Upper lobe of left lung (tissue), 6 donors: ENCODE data around the gene DNAJB1. TPM values are rescaled to one million over a fixed set of nuclear protein-coding genes. Genes with fewer than 3 reads are reported as not detected.
"Not testable (repeated sequence)": the region's sequence is repeated elsewhere in the genome, so short reads cannot be mapped to it uniquely, and the experiment has no call there.

Source experiments
- ATAC-seq, 2 donors: fragments of 200-7000 bp; cut with Tn5 transposase; one replicate each; pipeline ENCODE4 v1.9.1; 2022; ENCODE audit warnings: mild to moderate bottlenecking in 2 of 2, moderate library complexity in 2 of 2; ENCODE audit not compliant: low FRiP score in 2 of 2
- DNase-seq, 2 donors: peaks; one replicate each; pipeline ENCODE4 v3.0.0-alpha.2; 2019 to 2020
- H3K27ac ChIP-seq, 4 donors: fragments of 200-600 bp; sonication (generic); one replicate each; pipeline ENCODE4 v1.5.1; 2016 to 2019
- H3K27me3 ChIP-seq, 4 donors: fragments of 200-600 bp; sonication (generic); one replicate each; pipeline ENCODE4 v1.5.1; 2017 to 2019
- H3K36me3 ChIP-seq, 4 donors: fragments of 200-600 bp; sonication (generic); one replicate each; pipeline ENCODE4 v1.5.1; 2016 to 2019
- H3K4me1 ChIP-seq, 4 donors: fragments of 200-600 bp; sonication (generic); one replicate each; pipeline ENCODE4 v1.5.1; 2018 to 2019
- H3K4me3 ChIP-seq, 4 donors: fragments of 200-600 bp; sonication (generic); one replicate each; pipeline ENCODE4 v1.5.1; 2017 to 2019; ENCODE audit warnings: mild to moderate bottlenecking in 2 of 4, moderate library complexity in 1 of 4
- H3K9me3 ChIP-seq, 4 donors: fragments of 200-600 bp; sonication (generic); one replicate each; pipeline ENCODE4 v1.5.1; 2018 to 2019
- CTCF ChIP-seq, 6 experiments: fragments of 450-650 bp in 4 of 6; fragments of 200-600 bp in 2 of 6; sonication (generic) in 2 of 6; IDR thresholded peaks; one replicate each; pipeline ENCODE4 v1.5.1; 2016 to 2019; ENCODE audit warnings: antibody characterized with exemption in 6 of 6
- EP300 ChIP-seq, 4 donors: sonication (generic); formaldehyde crosslinking; IDR thresholded peaks; one replicate each; pipeline ENCODE4 v1.5.1; 2017; ENCODE audit warnings: antibody characterized with exemption in 4 of 4, control low read depth in 2 of 4
- POLR2A ChIP-seq, 4 donors: fragments of 450-650 bp; IDR thresholded peaks; one replicate each; pipeline ENCODE4 v1.5.1; 2016 to 2017; ENCODE audit warnings: antibody characterized with exemption in 4 of 4, mild to moderate bottlenecking in 2 of 4
- POLR2AphosphoS5 ChIP-seq, 2 donors: sonication (generic); formaldehyde crosslinking; IDR thresholded peaks; one replicate each; pipeline ENCODE4 v1.5.1; 2017; ENCODE audit warnings: antibody characterized with exemption in 2 of 2
- WGBS, 2 donors: methylation state at CpG; one replicate each; pipeline ENCODE4 v1.1.5; 2017 to 2018; 5-methylcytosine and 5-hydroxymethylcytosine counted together
- total RNA-seq, 6 donors: library from RNA; depleted of rRNA in 4 of 6; stranded (reverse); fragments of >200 nt in 4 of 6; gene quantifications; one replicate each; pipeline versions ENCODE4 v1.1.0 to v1.2.1, GENCODE V29; 2016 to 2021
- donor health status: DM: no; HTN: no; CAD: no; lungs with moderate emphysema.
- donor health status: DM: no; HTN: yes; CAD: no; lungs with severe emphysema.

The DNAJB1 gene
- total RNA-seq, 6 donors from 2014 or later, result 33.5 to 137 (median 101) TPM

DNA sequence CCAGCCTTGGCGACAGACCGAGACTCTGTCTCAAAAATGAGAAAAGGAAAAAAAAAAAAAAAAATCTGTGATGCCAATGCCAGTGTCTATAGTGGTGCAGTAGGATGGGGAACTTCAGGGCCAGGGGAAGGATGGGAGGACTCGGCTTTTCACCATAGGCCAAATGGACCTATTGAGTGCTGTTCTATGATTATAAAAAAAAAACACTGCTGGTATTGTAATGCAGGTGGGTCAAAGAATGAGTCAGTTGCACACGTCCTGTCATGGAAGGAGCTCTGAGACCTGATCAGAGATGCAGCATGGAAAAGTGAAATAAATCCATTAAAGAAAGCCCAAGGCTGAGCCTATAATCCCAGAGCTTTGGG lies 7.0 kb downstream of the DNAJB1 start:
- Histone ChIP-seq H3K36me3 (peaks cover 15 to 29% (median 23%) of the 10 kb centered on the region in 4 donors), H3K4me3 (no peak overlapping the region), H3K4me1 (peaks cover 38 to 78% (median 64%) of the 10 kb centered on the region in 4 donors), H3K9me3 (no peaks in the 10 kb centered on the region), H3K27me3 (no peaks in the 10 kb centered on the region), H3K27ac (peak overlapping the region; percentile 83 to 86 (median 84))
- 66 to 69% methylated on average over 4 of the region's 4 CpGs for WGBS, 2 donors
- ATAC-seq (no peak), DNase-seq (no peak)
- TF ChIP-seq EP300 (IDR thresholded peaks at IDR 0.05), result no peak
- no peak for TF ChIP-seq POLR2AphosphoS5 (IDR thresholded peaks at IDR 0.05)
- no peak for TF ChIP-seq CTCF (IDR thresholded peaks at IDR 0.05)
- no peak for TF ChIP-seq POLR2A (IDR thresholded peaks at IDR 0.05)

DNA sequence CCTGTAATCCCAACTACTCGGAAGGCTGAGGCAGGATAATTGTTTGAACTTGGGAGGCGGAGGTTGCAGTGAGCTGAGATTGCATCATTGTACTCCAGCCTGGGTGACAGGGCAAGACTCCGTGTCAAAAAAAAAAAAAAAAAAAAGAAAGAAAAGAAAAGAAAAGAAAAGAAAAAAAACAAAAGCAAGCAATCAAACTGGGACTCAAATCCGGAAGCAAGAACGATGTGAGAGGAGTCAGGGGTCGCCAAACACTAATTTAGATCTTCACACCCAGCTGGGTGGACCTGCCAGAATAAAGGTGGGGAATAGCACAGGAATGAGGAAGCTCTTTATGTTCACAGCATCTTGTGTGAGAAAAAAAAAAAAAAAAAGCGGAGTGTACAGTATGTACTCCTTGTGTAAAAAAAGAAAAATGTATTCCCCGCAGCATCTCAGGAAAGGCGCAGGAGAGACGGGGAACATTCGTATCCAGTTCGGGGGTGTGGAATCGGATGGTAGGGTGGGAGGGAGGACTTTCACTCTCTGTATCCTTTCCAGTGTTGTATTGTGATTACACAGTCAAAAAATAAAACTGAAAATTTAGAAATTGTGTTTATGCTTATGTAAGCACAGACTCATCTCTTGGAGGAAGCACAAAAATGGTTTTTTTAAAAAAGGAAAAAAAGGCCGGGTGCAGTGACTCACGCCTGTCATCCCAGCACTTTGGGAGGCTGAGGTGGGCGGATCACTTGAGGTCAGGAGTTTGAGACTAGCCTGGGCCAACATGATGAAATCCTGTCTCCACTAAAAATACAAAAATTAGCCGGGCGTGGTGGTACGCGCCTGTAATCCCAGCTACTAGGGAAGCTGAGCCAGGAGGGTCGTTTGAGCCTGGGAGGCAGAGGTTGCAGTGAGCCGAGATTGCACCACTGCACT lies 7.6 kb downstream of the DNAJB1 start:
- H3K9me3 ChIP-seq, result no peaks in the 10 kb centered on the region
- peak overlapping the region; percentile 83 to 86 (median 84) for H3K27ac ChIP-seq
- no peak overlapping the region for H3K4me3 ChIP-seq
- TF ChIP-seq EP300 (IDR thresholded peaks at IDR 0.05), result peak in 1 of 4 donors; percentile 4
- TF ChIP-seq POLR2AphosphoS5 (IDR thresholded peaks at IDR 0.05), result peak; percentile 32 to 41
- no peak for TF ChIP-seq POLR2A (IDR thresholded peaks at IDR 0.05)
- no peak for TF ChIP-seq CTCF (IDR thresholded peaks at IDR 0.05)
- peak in 1 of 2 donors; percentile 67 for DNase-seq
- ATAC-seq, result peak; percentile 58 to 80
- peaks cover 11 to 23% (median 16%) of the 10 kb centered on the region in 4 donors for H3K36me3 ChIP-seq
- H3K4me1 ChIP-seq, result peaks cover 32 to 78% (median 63%) of the 10 kb centered on the region in 4 donors
- no peaks in the 10 kb centered on the region for H3K27me3 ChIP-seq
- WGBS, 2 donors, result 35 to 52% methylated on average over 22 of the region's 22 CpGs

DNA sequence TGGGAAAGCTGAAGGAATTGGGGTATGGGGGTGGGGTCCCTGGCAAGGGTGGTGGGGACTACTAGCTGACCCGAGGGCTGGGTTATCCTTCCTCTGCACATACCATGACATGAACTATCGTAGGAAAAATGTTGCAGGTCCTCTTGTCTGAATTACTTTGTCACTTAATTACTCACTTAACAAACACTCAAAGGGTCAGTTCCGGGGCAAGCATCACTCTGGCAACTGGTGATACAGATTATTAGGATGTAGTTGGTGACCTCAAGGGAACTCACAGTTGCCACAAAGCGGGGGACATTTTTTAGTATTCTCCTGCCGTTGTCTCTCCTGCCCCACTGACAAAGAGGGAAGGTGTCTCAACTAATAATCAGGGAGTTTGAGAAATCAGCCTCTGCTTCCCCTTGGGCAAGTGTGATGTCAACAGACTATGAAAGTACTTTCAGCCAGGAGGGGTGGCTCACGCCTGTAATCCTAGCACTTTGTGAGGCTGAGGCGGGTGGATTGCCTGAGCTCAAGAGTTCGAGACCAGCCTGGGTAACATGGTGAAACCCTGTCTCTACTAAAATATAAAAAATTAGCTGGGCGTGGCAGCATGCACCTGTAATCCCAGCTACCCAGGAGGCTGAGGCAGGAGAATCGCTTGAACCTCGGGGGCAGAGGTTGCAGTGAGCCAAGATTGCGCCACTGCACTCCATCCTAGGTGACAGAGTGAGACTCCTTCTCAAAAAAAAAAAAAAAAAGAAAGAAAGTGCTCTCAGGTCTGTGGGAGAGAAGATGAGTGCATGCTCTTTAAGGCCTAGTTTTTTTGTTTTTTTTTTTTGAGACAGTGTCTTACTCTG lies 10.3 kb downstream of the DNAJB1 start:
- Histone ChIP-seq H3K9me3 (no peaks in the 10 kb centered on the region), H3K36me3 (no peaks in the 10 kb centered on the region), H3K4me3 (no peak overlapping the region), H3K4me1 (peaks cover 27 to 66% (median 49%) of the 10 kb centered on the region in 4 donors), H3K27me3 (no peaks in the 10 kb centered on the region), H3K27ac (peak overlapping the region; percentile 83 to 86 (median 86))
- peak in 1 of 2 donors; percentile 64 for DNase-seq
- 38 to 53% methylated on average over 7 to 12 of the region's 12 CpGs for WGBS, 2 donors
- TF ChIP-seq CTCF (IDR thresholded peaks at IDR 0.05) (peak in 1 of 6 experiments; percentile 10), EP300 (IDR thresholded peaks at IDR 0.05) (peak in 2 of 4 donors; percentile 76 to 86), POLR2A (IDR thresholded peaks at IDR 0.05) (no peak), POLR2AphosphoS5 (IDR thresholded peaks at IDR 0.05) (peak; percentile 40 to 70)
- ATAC-seq, result peak; percentile 2 to 52

DNA sequence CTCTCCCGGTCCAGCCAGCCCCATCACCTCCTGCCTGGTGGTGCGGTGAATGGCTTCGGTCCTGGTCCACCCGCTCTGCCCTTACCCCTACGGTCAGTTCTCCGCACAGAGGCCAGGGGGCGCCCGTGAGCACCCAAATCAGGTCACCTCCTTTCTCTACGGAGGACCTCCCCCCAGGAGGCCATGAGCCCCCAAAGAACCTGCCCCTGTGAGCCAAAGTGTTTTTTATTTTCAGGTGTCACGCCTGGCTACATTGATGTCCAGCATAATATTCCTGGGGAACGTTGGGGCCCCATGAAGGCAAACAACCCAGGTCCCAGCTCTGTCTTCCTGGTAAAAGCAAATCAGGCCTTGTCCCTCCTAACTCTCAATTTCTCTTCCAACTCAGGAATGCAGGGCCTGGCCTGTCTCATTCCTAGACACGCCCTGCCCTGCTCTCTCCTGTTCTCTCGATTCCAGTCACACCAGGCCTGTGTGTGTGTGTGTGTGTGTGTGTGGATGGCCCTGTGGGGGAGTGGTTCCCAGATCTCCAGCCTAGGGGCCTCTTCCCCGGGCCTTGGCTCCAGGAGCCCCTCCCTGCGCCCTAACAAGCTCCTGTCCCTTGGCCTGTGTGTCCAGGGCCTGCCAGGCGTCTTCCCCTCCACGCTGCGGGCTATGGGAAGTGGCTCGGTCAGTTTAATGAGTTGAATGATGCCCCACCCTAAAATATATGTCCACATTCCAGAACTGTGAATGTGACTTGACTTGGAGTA lies 12.5 kb downstream of the DNAJB1 start:
- ATAC-seq (peak; percentile 75 to 90), DNase-seq (peak; percentile 83 to 89)
- no peak overlapping the region for H3K4me3 ChIP-seq
- H3K36me3 ChIP-seq, result no peaks in the 10 kb centered on the region
- peak overlapping the region; percentile 83 to 86 (median 86) for H3K27ac ChIP-seq
- H3K27me3 ChIP-seq, result no peaks in the 10 kb centered on the region
- H3K4me1 ChIP-seq, result peaks cover 30 to 64% (median 48%) of the 10 kb centered on the region in 4 donors
- 36 to 46% methylated on average over 18 to 19 of the region's 19 CpGs for WGBS, 2 donors
- no peaks in the 10 kb centered on the region for H3K9me3 ChIP-seq
- TF ChIP-seq CTCF (IDR thresholded peaks at IDR 0.05) (peak; percentile 74 to 88 (median 80)), POLR2AphosphoS5 (IDR thresholded peaks at IDR 0.05) (peak in 1 of 2 donors; percentile 14), EP300 (IDR thresholded peaks at IDR 0.05) (no peak), POLR2A (IDR thresholded peaks at IDR 0.05) (peak in 1 of 4 donors; percentile 12)

DNA sequence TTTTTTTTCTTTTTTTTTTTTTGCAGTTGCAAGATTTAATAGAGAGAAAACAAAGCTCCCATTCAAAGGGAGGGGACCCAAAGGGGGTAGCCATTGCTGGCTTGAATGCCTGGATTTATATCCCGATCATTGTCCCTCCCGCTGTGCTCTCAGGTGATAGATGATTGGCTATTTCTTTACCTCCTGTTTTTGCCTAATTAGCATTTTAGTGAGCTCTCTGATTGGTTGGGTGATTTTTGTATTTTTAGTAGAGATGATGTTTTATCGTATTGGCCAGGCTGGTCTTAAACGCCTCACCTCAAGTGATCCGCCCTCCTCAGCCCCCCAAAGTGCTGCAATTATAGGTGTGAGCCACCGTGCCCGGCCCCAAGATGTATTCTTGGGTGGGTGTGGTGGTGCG lies 13.6 kb downstream of the DNAJB1 start:
- H3K9me3 ChIP-seq, H3K27me3 ChIP-seq, DNase-seq, ATAC-seq, H3K4me3 ChIP-seq, H3K36me3 ChIP-seq: not testable (repeated sequence)
- 91 to 97% methylated on average over 8 of the region's 8 CpGs for WGBS, 2 donors
- peak overlapping the region; percentile 83 to 86 (median 86) for H3K27ac ChIP-seq
- H3K4me1 ChIP-seq, result peaks cover 23 to 54% (median 44%) of the 10 kb centered on the region in 4 donors
